Activated CD4-positive, alpha-beta T cell treated with anti-CD3 and anti-CD28 coated beads, Interleukin-2, amount 50 U/mL, for 24 hours (primary cell): Measurements from ENCODE around the gene LIMS3.
"Not testable (repeated sequence)": the region's sequence is repeated elsewhere in the genome, so short reads cannot be mapped to it uniquely, and the experiment has no call there.

Experiments
- DNase-seq, 2 donors: peaks; one replicate each; pipeline ENCODE4 v3.0.0-alpha.2; 2020; ENCODE audit warnings: low read depth in 1 of 2, low spot score in 1 of 2

Gene LIMS3

DNA sequence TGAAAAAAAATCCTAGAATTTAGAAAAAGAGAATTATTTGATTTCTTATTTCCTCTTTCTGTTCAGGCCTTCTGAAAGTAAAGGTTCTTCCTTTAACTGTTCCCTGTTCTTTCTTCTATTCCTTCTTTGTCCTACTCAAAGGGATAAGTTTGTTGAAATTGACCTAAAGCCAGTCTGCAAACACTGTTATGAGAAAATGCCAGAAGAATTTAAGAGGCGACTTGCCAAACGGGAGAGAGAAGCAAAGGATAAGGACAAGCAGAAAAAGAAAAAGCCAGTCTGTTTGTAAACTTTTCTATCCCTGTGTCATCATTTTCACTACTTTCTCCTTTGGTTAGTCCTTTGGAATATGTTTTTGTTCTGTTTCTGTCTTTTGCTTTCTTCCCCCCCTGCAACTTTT is 26.0 kb downstream of the LIMS3 start:
- not testable (repeated sequence) for DNase-seq

DNA sequence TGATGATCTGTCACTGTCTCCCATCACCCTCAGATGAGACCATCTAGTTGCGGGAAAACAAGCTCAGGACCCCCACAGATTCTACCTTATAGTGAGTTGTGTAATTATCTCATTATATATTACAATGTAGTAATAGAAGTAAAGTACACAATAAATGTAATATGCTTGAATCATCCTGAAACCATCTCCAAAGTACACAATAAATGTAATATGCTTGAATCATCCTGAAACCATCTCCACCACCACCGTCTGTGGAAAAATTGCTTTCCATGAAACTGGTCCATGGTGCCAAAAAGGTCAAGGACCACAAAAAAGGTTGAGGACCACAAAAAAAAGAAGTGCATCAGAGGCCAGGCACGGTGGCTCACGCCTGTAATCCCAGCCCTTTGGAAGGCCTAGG is 29.3 kb downstream of the LIMS3 start:
- DNase-seq, result not testable (repeated sequence)

- DNase-seq, result not testable (repeated sequence)
Observed at GRCh38 chr2:109929222-109929621, 30.7 kb downstream of the LIMS3 start.

- DNase-seq, result not testable (repeated sequence)
Observed at GRCh38 chr2:109936534-109936933, 38.0 kb downstream of the LIMS3 start.

DNA sequence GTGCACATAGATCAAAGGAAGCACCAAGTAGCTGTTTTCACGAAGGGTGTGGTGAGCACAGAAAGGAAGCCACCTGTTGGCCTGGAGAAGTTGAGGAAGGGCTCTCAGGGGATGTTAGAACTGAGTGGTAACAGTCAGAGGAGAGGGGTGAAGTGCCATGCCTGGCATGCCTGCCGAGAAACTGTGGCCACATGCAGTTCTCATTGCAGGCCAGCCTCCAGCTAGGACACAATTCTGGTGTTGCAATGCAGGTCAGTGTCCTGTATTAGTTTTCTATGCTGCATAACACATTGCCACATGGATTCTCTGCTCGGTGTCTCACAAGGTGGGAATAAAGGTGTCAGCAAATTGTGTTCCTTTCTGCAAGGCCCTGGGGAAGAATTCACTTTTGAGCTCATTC is 46.9 kb downstream of the LIMS3 start:
- not testable (repeated sequence) for DNase-seq

DNA sequence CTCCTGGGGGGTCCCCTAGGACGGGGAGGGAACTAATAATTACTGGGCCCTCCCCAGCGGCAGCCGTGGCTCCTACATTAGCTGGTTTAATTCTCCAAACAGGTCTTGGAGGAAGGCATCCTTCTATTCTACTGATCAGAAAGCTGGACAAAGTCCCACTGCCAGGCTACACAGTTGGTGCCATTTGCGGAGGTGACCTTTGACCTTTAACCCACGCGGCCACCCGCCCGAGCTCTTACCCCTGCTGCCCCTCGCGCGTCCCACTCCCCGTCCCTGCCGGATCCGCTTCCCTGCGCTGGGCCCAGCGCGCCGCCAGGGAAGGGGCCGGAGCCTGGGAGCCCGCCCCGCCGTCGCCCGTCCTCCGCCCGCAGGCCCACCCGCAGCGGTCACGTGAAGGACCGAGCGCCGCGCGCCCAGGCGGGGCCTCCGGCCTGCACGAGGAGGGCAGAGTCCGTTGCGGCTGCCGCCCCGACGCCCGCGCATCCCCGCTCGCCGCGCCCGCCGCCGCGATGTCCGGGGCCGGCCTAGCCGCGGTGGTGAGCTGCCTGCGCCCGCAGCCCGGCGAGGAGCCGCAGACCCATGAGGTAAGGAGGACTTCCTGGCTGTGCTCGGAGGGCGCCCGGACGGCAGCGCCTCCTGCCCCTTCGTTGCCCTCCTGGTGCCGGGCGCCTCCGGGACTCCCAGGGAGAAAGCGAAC is 48.9 kb downstream of the LIMS3 start:
- not testable (repeated sequence) for DNase-seq

- DNase-seq, result not testable (repeated sequence)
Observed at GRCh38 chr2:109947959-109948520, 49.6 kb downstream of the LIMS3 start.

- DNase-seq, result not testable (repeated sequence)
Observed at GRCh38 chr2:109950146-109950843, 51.8 kb downstream of the LIMS3 start.

DNA sequence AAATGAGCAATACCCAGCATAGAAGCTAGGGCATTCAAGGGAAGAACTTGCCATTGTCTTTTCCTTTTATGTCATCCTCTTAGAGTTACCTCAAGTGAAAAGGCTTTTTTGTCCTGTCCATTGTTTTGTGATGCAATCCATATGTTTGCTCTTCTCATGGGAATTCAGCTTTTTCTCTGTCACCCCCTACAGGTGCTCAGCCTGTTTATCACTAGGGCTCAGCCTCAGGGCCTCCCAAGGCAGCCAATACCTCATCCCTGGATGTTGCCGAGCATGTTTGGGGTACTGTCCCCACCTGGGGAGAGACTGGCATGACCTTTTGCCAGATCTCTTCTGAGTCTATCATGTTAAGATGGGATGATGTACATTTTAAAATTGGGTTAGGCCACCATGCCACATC is 65.5 kb downstream of the LIMS3 start:
- DNase-seq, result not testable (repeated sequence)

DNA sequence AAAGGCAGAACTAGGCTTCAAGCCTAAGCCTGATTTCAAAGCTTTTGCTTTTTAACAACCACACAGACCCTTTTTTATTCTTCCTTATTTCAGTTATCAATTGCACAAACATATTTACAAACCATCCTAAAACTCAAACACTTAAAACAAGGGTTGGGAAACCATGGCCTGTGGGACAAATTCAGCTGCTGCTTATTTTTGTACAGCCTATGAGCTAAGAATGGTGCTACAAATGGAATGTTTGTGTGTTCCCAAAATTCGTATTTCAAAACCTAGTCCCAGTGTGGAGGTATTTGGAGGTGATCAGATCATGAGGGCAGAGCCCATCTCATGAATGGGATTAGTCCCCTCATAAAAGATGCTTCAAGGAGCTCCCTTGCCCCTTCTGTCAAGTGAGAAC is 67.0 kb downstream of the LIMS3 start:
- not testable (repeated sequence) for DNase-seq

GRCh38 chr2:109966107-109966736 is 67.7 kb downstream of the LIMS3 start:
- DNase-seq, result not testable (repeated sequence)

- not testable (repeated sequence) for DNase-seq
Observed at GRCh38 chr2:109966858-109967257, 68.4 kb downstream of the LIMS3 start.

DNA sequence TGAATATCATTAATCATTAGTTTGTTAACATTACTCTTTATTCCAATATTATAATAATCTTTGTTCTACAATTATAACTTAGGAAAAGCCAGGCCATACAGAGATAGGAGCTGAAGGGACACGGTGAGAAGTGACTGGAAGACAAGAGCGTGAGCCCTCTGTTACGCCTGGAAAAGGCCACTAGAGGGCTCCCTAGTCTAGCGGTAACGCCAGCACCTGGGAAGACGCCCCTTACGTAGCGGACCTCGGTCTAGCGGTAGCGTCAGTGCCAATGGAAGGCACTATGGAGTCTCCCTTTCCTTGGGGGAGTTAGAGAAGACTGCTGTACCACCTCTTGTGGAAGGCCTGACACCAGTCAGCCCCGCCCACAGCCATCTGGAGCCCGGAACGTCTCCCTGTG is 71.4 kb downstream of the LIMS3 start:
- DNase-seq, result not testable (repeated sequence)

GRCh38 chr2:109971710-109972109 is 73.2 kb downstream of the LIMS3 start:
- DNase-seq, result not testable (repeated sequence)
